ENCODE measurements around the gene BEST4.

Gene BEST4

DNA sequence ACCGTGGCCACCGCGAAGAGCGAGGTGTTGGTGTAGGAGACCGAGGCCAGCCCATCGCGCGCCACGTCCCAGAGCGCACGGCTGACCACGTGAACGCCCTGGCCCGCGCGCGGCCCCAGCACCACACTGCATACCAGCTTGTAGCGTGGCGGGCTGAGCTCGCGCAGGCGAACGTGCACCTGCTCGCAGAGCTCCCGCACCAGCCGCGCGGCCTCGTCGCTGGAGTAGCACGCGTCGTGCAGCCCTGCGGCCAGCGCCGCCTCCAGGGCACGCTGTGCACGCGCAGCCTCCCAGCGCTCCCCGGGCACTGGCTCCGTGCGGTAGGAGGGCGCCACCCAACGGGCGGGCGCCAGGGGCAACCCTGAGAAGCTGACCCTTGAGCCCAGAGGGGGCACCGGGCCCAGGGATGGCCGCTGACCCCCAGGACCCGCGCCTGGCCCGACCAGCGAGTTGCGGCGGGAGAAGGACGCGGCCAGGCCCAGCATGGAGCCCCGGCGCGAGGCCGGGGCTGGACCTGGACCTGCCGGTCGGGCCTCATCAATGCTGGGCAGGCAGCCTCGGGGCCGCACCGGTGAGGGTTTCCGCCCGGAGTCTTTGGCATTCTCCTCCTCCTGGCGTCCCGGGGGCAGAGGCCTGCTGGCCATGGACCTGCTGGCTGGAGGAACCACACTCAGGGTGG, 18.2 kb upstream of the BEST4 start:
- TF ChIP-seq, protein P1, sequence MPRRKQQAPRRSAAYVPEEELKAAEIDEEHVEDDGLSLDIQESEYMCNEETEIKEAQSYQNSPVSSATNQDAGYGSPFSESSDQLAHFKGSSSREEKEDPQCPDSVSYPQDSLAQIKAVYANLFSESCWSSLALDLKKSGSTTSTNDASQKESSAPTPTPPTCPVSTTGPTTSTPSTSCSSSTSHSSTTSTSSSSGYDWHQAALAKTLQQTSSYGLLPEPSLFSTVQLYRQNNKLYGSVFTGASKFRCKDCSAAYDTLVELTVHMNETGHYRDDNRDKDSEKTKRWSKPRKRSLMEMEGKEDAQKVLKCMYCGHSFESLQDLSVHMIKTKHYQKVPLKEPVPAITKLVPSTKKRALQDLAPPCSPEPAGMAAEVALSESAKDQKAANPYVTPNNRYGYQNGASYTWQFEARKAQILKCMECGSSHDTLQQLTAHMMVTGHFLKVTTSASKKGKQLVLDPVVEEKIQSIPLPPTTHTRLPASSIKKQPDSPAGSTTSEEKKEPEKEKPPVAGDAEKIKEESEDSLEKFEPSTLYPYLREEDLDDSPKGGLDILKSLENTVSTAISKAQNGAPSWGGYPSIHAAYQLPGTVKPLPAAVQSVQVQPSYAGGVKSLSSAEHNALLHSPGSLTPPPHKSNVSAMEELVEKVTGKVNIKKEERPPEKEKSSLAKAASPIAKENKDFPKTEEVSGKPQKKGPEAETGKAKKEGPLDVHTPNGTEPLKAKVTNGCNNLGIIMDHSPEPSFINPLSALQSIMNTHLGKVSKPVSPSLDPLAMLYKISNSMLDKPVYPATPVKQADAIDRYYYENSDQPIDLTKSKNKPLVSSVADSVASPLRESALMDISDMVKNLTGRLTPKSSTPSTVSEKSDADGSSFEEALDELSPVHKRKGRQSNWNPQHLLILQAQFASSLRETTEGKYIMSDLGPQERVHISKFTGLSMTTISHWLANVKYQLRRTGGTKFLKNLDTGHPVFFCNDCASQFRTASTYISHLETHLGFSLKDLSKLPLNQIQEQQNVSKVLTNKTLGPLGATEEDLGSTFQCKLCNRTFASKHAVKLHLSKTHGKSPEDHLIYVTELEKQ (tag by site-specific recombination; IDR thresholded peaks at IDR 0.05; ENCODE audit: borderline replicate concordance), result no peak
- TF ChIP-seq, protein P2, sequence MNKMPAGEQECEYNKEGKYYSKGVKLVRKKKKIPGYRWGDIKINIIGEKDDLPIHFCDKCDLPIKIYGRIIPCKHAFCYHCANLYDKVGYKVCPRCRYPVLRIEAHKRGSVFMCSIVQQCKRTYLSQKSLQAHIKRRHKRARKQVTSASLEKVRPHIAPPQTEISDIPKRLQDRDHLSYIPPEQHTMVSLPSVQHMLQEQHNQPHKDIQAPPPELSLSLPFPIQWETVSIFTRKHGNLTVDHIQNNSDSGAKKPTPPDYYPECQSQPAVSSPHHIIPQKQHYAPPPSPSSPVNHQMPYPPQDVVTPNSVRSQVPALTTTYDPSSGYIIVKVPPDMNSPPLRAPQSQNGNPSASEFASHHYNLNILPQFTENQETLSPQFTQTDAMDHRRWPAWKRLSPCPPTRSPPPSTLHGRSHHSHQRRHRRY (tag by site-specific recombination; IDR thresholded peaks at IDR 0.05), result no peak
- no peak for TF ChIP-seq SP3 (tag by site-specific recombination; IDR thresholded peaks at IDR 0.05)
- no peak for TF ChIP-seq ZNF629 (tag by site-specific recombination; IDR thresholded peaks at IDR 0.05)
- TF ChIP-seq ZNF223 (tag by site-specific recombination; IDR thresholded peaks at IDR 0.05), result no peak
- TF ChIP-seq ZNF561 (tag by site-specific recombination; IDR thresholded peaks at IDR 0.05; ENCODE audit: borderline replicate concordance), result no peak
- TF ChIP-seq ZNF19 (tag by site-specific recombination; IDR thresholded peaks at IDR 0.05; ENCODE audit: low read depth), result no peak
- TF ChIP-seq ZNF555 (tag by site-specific recombination; conservative IDR thresholded peaks at IDR 0.05), result no peak
- no peak for TF ChIP-seq HOXA7 (CRISPR knock-in tag; IDR thresholded peaks at IDR 0.05; ENCODE audit: borderline replicate concordance)
- Histone ChIP-seq H3K36me3 (ENCODE audit: control insufficient read depth in 2 of 2, insufficient read depth in 1 of 2, low read length in 2 of 2) (peaks cover 0 to 59% of the 10 kb centered on the region in 2 experiments; a peak in 1 of 3 replicates), H3K9me3 (ENCODE audit: control insufficient read depth, insufficient read depth, low read depth, low read length) (no peaks in the 10 kb centered on the region), H3K27ac (ENCODE audit: extremely low read depth, low read depth, low read length) (peak overlapping the region; percentile 72; the same call in 1 of the 2 replicates), H3K4me1 (ENCODE audit: control insufficient read depth, insufficient read depth, low read length) (peaks cover 19% of the 10 kb centered on the region), H3K4me3 (ENCODE audit: low read depth, low read length) (no peak overlapping the region)
- POLR2A ChIA-PET, result interaction anchor here (0.5 to 4.0 kb wide), 4 partner anchors 13 to 76 kb away, joined by 3 to 84 read pairs (median 4); partner anchors contain the start of gene RPS8
- CTCF ChIA-PET, result interaction anchor here (0.6 kb wide), 1 partner anchor 39 kb away, joined by 3 read pairs; no protein-coding TSS in a partner anchor

DNA sequence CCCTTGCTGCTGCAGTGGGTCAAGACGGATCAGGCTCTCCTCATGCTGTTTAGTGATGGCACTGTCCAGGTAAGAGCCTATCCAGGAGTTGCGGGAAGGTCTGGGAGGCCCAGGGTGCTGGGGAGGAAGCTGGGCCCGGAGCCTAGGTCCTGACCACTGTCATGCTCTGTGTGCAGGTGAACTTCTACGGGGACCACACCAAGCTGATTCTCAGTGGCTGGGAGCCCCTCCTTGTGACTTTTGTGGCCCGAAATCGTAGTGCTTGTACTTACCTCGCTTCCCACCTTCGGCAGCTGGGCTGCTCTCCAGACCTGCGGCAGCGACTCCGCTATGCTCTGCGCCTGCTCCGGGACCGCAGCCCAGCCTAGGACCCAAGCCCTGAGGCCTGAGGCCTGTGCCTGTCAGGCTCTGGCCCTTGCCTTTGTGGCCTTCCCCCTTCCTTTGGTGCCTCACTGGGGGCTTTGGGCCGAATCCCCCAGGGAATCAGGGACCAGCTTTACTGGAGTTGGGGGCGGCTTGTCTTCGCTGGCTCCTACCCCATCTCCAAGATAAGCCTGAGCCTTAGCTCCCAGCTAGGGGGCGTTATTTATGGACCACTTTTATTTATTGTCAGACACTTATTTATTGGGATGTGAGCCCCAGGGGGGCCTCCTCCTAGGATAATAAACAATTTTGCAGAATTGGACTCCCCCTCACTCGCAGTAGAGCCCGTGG, 17.5 kb upstream of the BEST4 start:
- Histone ChIP-seq H3K4me1 (ENCODE audit: control insufficient read depth, insufficient read depth, low read length) (peaks cover 19% of the 10 kb centered on the region), H3K9me3 (ENCODE audit: control insufficient read depth, insufficient read depth, low read depth, low read length) (no peaks in the 10 kb centered on the region), H3K36me3 (ENCODE audit: control insufficient read depth in 2 of 2, insufficient read depth in 1 of 2, low read length in 2 of 2) (peaks cover 0 to 56% of the 10 kb centered on the region in 2 experiments; a peak in 1 of 3 replicates), H3K4me3 (ENCODE audit: low read depth, low read length) (no peak overlapping the region), H3K27ac (ENCODE audit: extremely low read depth, low read depth, low read length) (no peak overlapping the region)
- ChIA-PET POLR2A (interaction anchor here (1.2 kb wide), 1 partner anchor 14 kb away, joined by 4 read pairs; no protein-coding TSS in a partner anchor), CTCF (interaction anchor here (0.6 to 1.0 kb wide), 2 partner anchors 16 to 38 kb away, joined by 3 read pairs; no protein-coding TSS in a partner anchor)
- no peak for TF ChIP-seq FEZF1 (tag by site-specific recombination; IDR thresholded peaks at IDR 0.05)
- no peak for TF ChIP-seq ZNF776 (tag by site-specific recombination; IDR thresholded peaks at IDR 0.05; ENCODE audit: borderline replicate concordance)
- TF ChIP-seq ZNF248 (tag by site-specific recombination; IDR thresholded peaks at IDR 0.05), result no peak
- TF ChIP-seq ZNF211 (tag by site-specific recombination; IDR thresholded peaks at IDR 0.05; ENCODE audit: low read depth), result no peak
- TF ChIP-seq TRIM28 (IDR thresholded peaks at IDR 0.05; ENCODE audit: borderline replicate concordance, low read length), result no peak
- TF ChIP-seq SCRT1 (tag by site-specific recombination; IDR thresholded peaks at IDR 0.05; ENCODE audit: borderline replicate concordance), result no peak
- TF ChIP-seq, protein P2 (tag by site-specific recombination; IDR thresholded peaks at IDR 0.05), result no peak
- TF ChIP-seq, protein P3, sequence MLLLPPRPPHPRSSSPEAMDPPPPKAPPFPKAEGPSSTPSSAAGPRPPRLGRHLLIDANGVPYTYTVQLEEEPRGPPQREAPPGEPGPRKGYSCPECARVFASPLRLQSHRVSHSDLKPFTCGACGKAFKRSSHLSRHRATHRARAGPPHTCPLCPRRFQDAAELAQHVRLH (tag by site-specific recombination; IDR thresholded peaks at IDR 0.05), result no peak
- TF ChIP-seq ZNF501 (tag by site-specific recombination; IDR thresholded peaks at IDR 0.05), result no peak

Measured in HEK293 (cell line).